Lower leg skin (tissue), 4 donors: ENCODE data around the gene PLEKHA6. TPM values are rescaled to one million over a fixed set of nuclear protein-coding genes. Genes with fewer than 3 reads are reported as not detected.

Experiments used
- DNase-seq, 2 donors: peaks; one replicate each; pipeline ENCODE4 v3.0.0-alpha.2; 2019; ENCODE audit warnings: low spot score in 2 of 2
- H3K4me3 ChIP-seq: fragments of 200-600 bp; sonication (generic); 2 replicates; pipeline ENCODE4 v1.5.1; 2017; ENCODE audit warnings: mild to moderate bottlenecking, low read depth; ENCODE audit not compliant: poor library complexity, severe bottlenecking
- POLR2A ChIP-seq, 2 donors: fragments of 450-650 bp; IDR thresholded peaks; one replicate each; pipeline ENCODE4 v1.6.1; 2016 to 2017; ENCODE audit warnings: antibody characterized with exemption in 2 of 2, mild to moderate bottlenecking in 1 of 2, moderate library complexity in 1 of 2
- WGBS, 2 donors: methylation state at CpG; one replicate each; pipeline ENCODE4 v1.1.5; 2018; 5-methylcytosine and 5-hydroxymethylcytosine counted together
- intact Hi-C: fragments of 100-400 bp; cut with DNase I; formaldehyde crosslinking; loops from one replicate; pipeline ENCODE4 v1.15.0; 2023; ENCODE audit warnings: low total_unique reads
- total RNA-seq, 4 donors: library from RNA; depleted of rRNA; stranded (reverse); fragments of >200 nt; gene quantifications; one replicate each; pipeline ENCODE4 v1.1.0, GENCODE V29; 2016
- TF ChIP-seq, protein P1 (sequence below), 3 donors: fragments of 450-650 bp; IDR thresholded peaks; one replicate each; pipeline ENCODE4 v1.5.1; 2016; ENCODE audit warnings: antibody characterized with exemption in 3 of 3, mild to moderate bottlenecking in 3 of 3, moderate library complexity in 2 of 3

The PLEKHA6 gene
- total RNA-seq: 10 to 100 TPM in 2 of 4 donors, 1 to 10 TPM in 2; 1.7 to 16.4 (median 11.1) TPM

GRCh38 chr1:204359474-204360255, at the start of gene PLEKHA6:
Gene PLEKHA6 (minus strand): TSS chr1:204359929. CDS start chr1:204273727, 86,202 bp downstream.
- TF ChIP-seq, protein P1, sequence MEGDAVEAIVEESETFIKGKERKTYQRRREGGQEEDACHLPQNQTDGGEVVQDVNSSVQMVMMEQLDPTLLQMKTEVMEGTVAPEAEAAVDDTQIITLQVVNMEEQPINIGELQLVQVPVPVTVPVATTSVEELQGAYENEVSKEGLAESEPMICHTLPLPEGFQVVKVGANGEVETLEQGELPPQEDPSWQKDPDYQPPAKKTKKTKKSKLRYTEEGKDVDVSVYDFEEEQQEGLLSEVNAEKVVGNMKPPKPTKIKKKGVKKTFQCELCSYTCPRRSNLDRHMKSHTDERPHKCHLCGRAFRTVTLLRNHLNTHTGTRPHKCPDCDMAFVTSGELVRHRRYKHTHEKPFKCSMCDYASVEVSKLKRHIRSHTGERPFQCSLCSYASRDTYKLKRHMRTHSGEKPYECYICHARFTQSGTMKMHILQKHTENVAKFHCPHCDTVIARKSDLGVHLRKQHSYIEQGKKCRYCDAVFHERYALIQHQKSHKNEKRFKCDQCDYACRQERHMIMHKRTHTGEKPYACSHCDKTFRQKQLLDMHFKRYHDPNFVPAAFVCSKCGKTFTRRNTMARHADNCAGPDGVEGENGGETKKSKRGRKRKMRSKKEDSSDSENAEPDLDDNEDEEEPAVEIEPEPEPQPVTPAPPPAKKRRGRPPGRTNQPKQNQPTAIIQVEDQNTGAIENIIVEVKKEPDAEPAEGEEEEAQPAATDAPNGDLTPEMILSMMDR (IDR thresholded peaks at IDR 0.05): no peak
- no peak for TF ChIP-seq POLR2A (IDR thresholded peaks at IDR 0.05)
- intact Hi-C loops: loop anchor here (5.0 to 10.0 kb wide), 2 partner anchors 145 to 197 kb away; partner anchors contain the start of gene GOLT1A
- no peak within 1 kb of the TSS for H3K4me3 ChIP-seq
- 10% methylated on average over 12 to 19 of the region's 20 CpGs for WGBS, 2 donors
- DNase-seq: no peak

DNA sequence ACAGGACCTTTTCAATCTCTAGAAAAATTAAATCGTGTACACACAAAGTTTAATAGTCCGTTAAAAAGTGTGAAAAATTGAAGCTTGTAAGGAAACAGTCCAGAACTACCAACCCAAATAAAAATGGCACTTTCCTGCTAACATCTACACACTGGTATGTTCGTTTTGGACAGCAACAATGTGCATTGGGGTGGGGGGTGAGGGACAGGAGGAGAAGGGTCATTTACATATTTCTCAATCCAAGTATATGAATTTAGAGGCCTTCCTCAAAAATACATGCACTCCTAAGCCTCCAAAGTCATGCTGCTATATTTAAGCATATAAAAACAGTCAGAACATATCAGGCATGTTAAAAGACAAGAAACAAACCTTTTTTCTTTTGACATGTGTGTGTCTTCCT, 49.4 kb upstream of the PLEKHA6 start:
- no peak for TF ChIP-seq POLR2A (IDR thresholded peaks at IDR 0.05)
- TF ChIP-seq, protein P1 (IDR thresholded peaks at IDR 0.05): no peak
- DNase-seq: peak in 1 of 2 donors; percentile 12
- intact Hi-C loops: no loop called here
- 1 to 5% methylated on average over 3 of the region's 3 CpGs for WGBS, 2 donors
- peak overlapping the region; percentile 99 for H3K4me3 ChIP-seq

DNA sequence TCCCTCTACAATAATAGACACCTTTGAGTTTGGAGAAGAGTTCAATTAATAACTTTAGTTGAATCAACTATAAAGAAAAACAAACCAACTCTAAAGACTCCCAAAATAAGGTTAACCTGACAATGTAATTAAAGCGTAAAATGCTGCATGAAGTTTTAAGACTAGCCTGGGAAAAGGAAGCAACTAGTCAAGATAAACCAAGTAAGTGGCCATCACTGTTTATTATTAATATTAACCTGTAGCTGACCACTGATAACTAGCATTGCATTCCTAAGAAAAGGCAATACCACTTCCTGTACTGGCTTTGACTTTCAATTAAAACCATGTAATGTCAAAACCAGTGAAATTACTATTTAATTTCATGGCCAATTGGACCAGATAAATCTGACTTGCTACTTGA, 48.9 kb upstream of the PLEKHA6 start:
- intact Hi-C loops: no loop called here
- WGBS, 2 donors: 3 to 7% methylated on average over 1 of the region's 1 CpG
- H3K4me3 ChIP-seq: peak overlapping the region; percentile 99
- DNase-seq: no peak
- TF ChIP-seq, protein P1 (IDR thresholded peaks at IDR 0.05): no peak
- no peak for TF ChIP-seq POLR2A (IDR thresholded peaks at IDR 0.05)

GRCh38 chr1:204408074-204408507, 48.4 kb upstream of the PLEKHA6 start:
- intact Hi-C loops: no loop called here
- H3K4me3 ChIP-seq: peak overlapping the region; percentile 99
- DNase-seq: peak; percentile 75 to 93
- TF ChIP-seq POLR2A (IDR thresholded peaks at IDR 0.05): no peak
- WGBS, 2 donors: 1 to 5% methylated on average over 2 of the region's 2 CpGs

DNA sequence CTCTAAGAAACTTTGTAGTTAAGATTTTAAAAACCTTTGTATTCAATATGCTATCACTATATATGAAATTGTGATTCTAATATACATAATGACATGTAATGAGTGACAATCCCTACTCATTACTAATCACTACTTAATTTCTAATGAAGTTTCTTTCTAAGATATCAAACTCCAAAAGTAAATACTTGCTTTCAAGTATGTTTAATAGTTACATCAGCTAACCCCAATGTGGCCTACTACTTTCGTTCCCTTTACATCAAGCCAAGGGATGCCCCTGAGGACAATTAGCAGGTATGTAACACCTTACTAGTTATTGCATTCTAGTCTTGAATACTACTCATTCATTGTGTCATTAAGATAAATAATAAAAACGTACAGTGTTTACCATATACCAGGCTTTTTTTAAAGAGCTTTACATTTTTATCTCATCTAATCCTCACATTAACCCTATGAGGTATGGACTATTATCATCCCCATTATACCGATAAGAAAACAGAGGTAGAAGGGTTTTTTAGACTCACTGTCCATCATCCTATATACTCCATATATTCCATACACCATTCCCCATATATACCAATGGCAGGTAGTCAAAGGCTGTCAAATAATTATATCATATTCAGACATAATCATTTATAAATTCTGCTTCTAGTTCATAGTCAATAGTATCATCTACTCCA, 47.7 kb upstream of the PLEKHA6 start:
- peak in 1 of 2 donors; percentile 3 for DNase-seq
- no peak for TF ChIP-seq POLR2A (IDR thresholded peaks at IDR 0.05)
- TF ChIP-seq, protein P1 (IDR thresholded peaks at IDR 0.05): no peak
- intact Hi-C loops: no loop called here
- 1 to 5% methylated on average over 3 of the region's 3 CpGs for WGBS, 2 donors
- peak overlapping the region; percentile 99 for H3K4me3 ChIP-seq

DNA sequence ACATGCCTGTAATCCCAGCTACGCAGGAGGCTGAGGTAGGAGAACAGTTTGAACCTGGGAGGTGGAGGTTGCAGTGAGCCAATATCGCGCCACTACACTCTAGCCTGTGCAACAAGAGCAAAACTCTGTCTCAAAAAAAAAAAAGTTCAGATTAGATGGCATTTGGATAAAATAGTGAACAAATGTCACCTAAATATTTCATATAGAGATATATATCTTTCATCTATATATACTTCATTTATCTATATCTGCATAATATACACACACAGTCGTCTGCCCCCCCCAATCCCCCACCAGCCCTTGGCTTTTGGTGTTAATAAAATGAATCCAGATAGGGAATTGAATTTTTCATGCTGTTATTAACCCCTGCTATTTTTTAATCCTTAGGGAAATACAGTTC, 46.9 kb upstream of the PLEKHA6 start:
- intact Hi-C loops: no loop called here
- no peak overlapping the region for H3K4me3 ChIP-seq
- WGBS, 2 donors: 61 to 66% methylated on average over 4 of the region's 4 CpGs
- DNase-seq: peak in 1 of 2 donors; percentile 10
- no peak for TF ChIP-seq POLR2A (IDR thresholded peaks at IDR 0.05)
- TF ChIP-seq, protein P1 (IDR thresholded peaks at IDR 0.05): no peak
